Right atrium auricular region (tissue), 2 donors: ENCODE results near the gene RSRC1. TPM values are rescaled to one million over a fixed set of nuclear protein-coding genes. Genes with fewer than 3 reads are reported as not detected.
"Not testable (repeated sequence)": the region's sequence is repeated elsewhere in the genome, so short reads cannot be mapped to it uniquely, and the experiment has no call there.

Source experiments
- DNase-seq: peaks from one replicate; pipeline ENCODE4 v3.0.0-alpha.2; 2019; ENCODE audit warnings: low spot score
- H3K27ac ChIP-seq, 2 donors: fragments of 200-600 bp; sonication (generic); 1 replicate in 1 of 2; 2 replicates in 1 of 2; pipeline ENCODE4 v1.5.1; 2016 to 2019
- H3K27me3 ChIP-seq, 2 donors: fragments of 200-600 bp; sonication (generic); one replicate each; pipeline versions ENCODE4 v1.5.1 to v1.6.0; 2017 to 2019
- H3K36me3 ChIP-seq: fragments of 200-600 bp; sonication (generic); one replicate; pipeline ENCODE4 v1.5.1; 2016
- H3K4me1 ChIP-seq, 2 donors: fragments of 200-600 bp; sonication (generic); one replicate each; pipeline versions ENCODE4 v1.5.1 to v1.6.0; 2017 to 2019
- H3K4me3 ChIP-seq, 2 donors: fragments of 200-600 bp; sonication (generic); 1 replicate in 1 of 2; 2 replicates in 1 of 2; pipeline ENCODE4 v1.5.1; 2017 to 2019; ENCODE audit warnings: mild to moderate bottlenecking in 1 of 2, moderate library complexity in 1 of 2
- H3K9me3 ChIP-seq, 2 donors: fragments of 200-600 bp; sonication (generic); one replicate each; pipeline ENCODE4 v1.5.1; 2019
- CTCF ChIP-seq, 2 donors: fragments of 200-600 bp; sonication (generic); IDR thresholded peaks; one replicate each; pipeline ENCODE4 v1.5.1; 2019; ENCODE audit warnings: antibody characterized with exemption in 2 of 2
- total RNA-seq, 2 donors: library from RNA; depleted of rRNA; stranded (reverse); fragments of >200 nt; gene quantifications; one replicate each; pipeline ENCODE4 v1.1.0, GENCODE V29; 2016

Gene RSRC1
- total RNA-seq, 2 donors from 2014 or later, result 24.8 to 42.5 TPM

- H3K27ac ChIP-seq, result no peak overlapping the region
These were observed 378.8 kb downstream of the RSRC1 start for GRCh38 chr3:158488670-158489069.

GRCh38 chr3:158489181-158489580, 379.3 kb downstream of the RSRC1 start:
- no peak for TF ChIP-seq CTCF (IDR thresholded peaks at IDR 0.05)
- no peaks in the 10 kb centered on the region for H3K4me1 ChIP-seq
- H3K27me3 ChIP-seq, result no peaks in the 10 kb centered on the region
- DNase-seq, result no peak
- H3K36me3 ChIP-seq, result no peaks in the 10 kb centered on the region
- no peak overlapping the region for H3K27ac ChIP-seq
- H3K9me3 ChIP-seq, result no peaks in the 10 kb centered on the region
- H3K4me3 ChIP-seq, result no peak overlapping the region

More at GRCh38 chr3:158488670-158489069, 378.8 kb downstream of the RSRC1 start:
- Histone ChIP-seq H3K27me3 (no peaks in the 10 kb centered on the region), H3K36me3 (no peaks in the 10 kb centered on the region), H3K4me1 (no peaks in the 10 kb centered on the region), H3K9me3 (no peaks in the 10 kb centered on the region), H3K4me3 (no peak overlapping the region)
- no peak for TF ChIP-seq CTCF (IDR thresholded peaks at IDR 0.05)
- DNase-seq, result no peak

- Histone ChIP-seq H3K4me3 (no peak overlapping the region), H3K4me1 (no peaks in the 10 kb centered on the region), H3K9me3 (no peaks in the 10 kb centered on the region), H3K27me3 (no peaks in the 10 kb centered on the region), H3K27ac (no peak overlapping the region), H3K36me3 (no peaks in the 10 kb centered on the region)
- no peak for TF ChIP-seq CTCF (IDR thresholded peaks at IDR 0.05)
- DNase-seq, result no peak
These were observed 382.1 kb downstream of the RSRC1 start for GRCh38 chr3:158491968-158492367.

- Histone ChIP-seq H3K4me1 (no peaks in the 10 kb centered on the region), H3K4me3 (no peak overlapping the region), H3K27ac (no peak overlapping the region), H3K27me3 (no peaks in the 10 kb centered on the region), H3K9me3 (no peaks in the 10 kb centered on the region), H3K36me3 (no peaks in the 10 kb centered on the region)
- DNase-seq, result no peak
- TF ChIP-seq CTCF (IDR thresholded peaks at IDR 0.05), result no peak
These were observed 382.8 kb downstream of the RSRC1 start for GRCh38 chr3:158492685-158493084.

GRCh38 chr3:158493931-158494330, 384.0 kb downstream of the RSRC1 start:
- no peak overlapping the region for H3K27ac ChIP-seq
- H3K27me3 ChIP-seq, result no peaks in the 10 kb centered on the region
- DNase-seq, result no peak
- no peaks in the 10 kb centered on the region for H3K9me3 ChIP-seq
- no peaks in the 10 kb centered on the region for H3K4me1 ChIP-seq
- H3K4me3 ChIP-seq, result no peak overlapping the region
- no peaks in the 10 kb centered on the region for H3K36me3 ChIP-seq
- TF ChIP-seq CTCF (IDR thresholded peaks at IDR 0.05), result no peak

GRCh38 chr3:158494673-158495072, 384.8 kb downstream of the RSRC1 start:
- DNase-seq, result no peak
- Histone ChIP-seq H3K27ac (no peak overlapping the region), H3K36me3 (no peaks in the 10 kb centered on the region), H3K27me3 (no peaks in the 10 kb centered on the region), H3K4me1 (no peaks in the 10 kb centered on the region), H3K9me3 (no peaks in the 10 kb centered on the region), H3K4me3 (no peak overlapping the region)
- no peak for TF ChIP-seq CTCF (IDR thresholded peaks at IDR 0.05)

GRCh38 chr3:158495398-158495902, 385.6 kb downstream of the RSRC1 start:
- not testable (repeated sequence) for H3K36me3 ChIP-seq, H3K4me1 ChIP-seq, H3K4me3 ChIP-seq, H3K27ac ChIP-seq, H3K9me3 ChIP-seq, H3K27me3 ChIP-seq, DNase-seq
